ENCODE data around the gene MYOT.
"Not testable (repeated sequence)": the region's sequence is repeated elsewhere in the genome, so short reads cannot be mapped to it uniquely, and the experiment has no call there.

The MYOT gene

GRCh38 chr5:137867664-137868063 is at the start of gene MYOT:
Gene MYOT (plus strand): TSS chr5:137867860. CDS start chr5:137870652, 2,792 bp downstream.
- FAIRE-seq, result no peak

GRCh38 chr5:137819766-137820165 is 47.9 kb upstream of the MYOT start:
- FAIRE-seq, result no peak

GRCh38 chr5:137822158-137822764 is 45.4 kb upstream of the MYOT start:
- FAIRE-seq, result peak; percentile 38

GRCh38 chr5:137822984-137823383 is 44.7 kb upstream of the MYOT start:
- no peak for FAIRE-seq

GRCh38 chr5:137825165-137825564 is 42.5 kb upstream of the MYOT start:
- FAIRE-seq, result no peak

- FAIRE-seq, result no peak
Observed at GRCh38 chr5:137826067-137826466, 41.6 kb upstream of the MYOT start.

- no peak for FAIRE-seq
Observed at GRCh38 chr5:137828180-137828579, 39.5 kb upstream of the MYOT start.

GRCh38 chr5:137828664-137829063 is 39.0 kb upstream of the MYOT start:
- no peak for FAIRE-seq

- no peak for FAIRE-seq
Observed at GRCh38 chr5:137831105-137831504, 36.6 kb upstream of the MYOT start.

- FAIRE-seq, result no peak
Observed at GRCh38 chr5:137831526-137831925, 36.1 kb upstream of the MYOT start.

GRCh38 chr5:137832416-137832815 is 35.2 kb upstream of the MYOT start:
- FAIRE-seq, result no peak

GRCh38 chr5:137833463-137833862 is 34.2 kb upstream of the MYOT start:
- FAIRE-seq, result no peak

GRCh38 chr5:137834498-137835049 is 33.1 kb upstream of the MYOT start:
- no peak for FAIRE-seq

GRCh38 chr5:137836298-137836697 is 31.4 kb upstream of the MYOT start:
- FAIRE-seq, result no peak

GRCh38 chr5:137836997-137837396 is 30.7 kb upstream of the MYOT start:
- no peak for FAIRE-seq

GRCh38 chr5:137837491-137838394 is 29.9 kb upstream of the MYOT start:
- FAIRE-seq, result no peak

GRCh38 chr5:137838976-137839375 is 28.7 kb upstream of the MYOT start:
- no peak for FAIRE-seq

- no peak for FAIRE-seq
Observed at GRCh38 chr5:137842296-137842695, 25.4 kb upstream of the MYOT start.

- FAIRE-seq, result no peak
Observed at GRCh38 chr5:137843676-137844299, 23.9 kb upstream of the MYOT start.

GRCh38 chr5:137845472-137845871 is 22.2 kb upstream of the MYOT start:
- peak; percentile 74 for FAIRE-seq

- no peak for FAIRE-seq
Observed at GRCh38 chr5:137847687-137848086, 20.0 kb upstream of the MYOT start.

- not testable (repeated sequence) for FAIRE-seq
Observed at GRCh38 chr5:137853165-137853564, 14.5 kb upstream of the MYOT start.

GRCh38 chr5:137856201-137856600 is 11.5 kb upstream of the MYOT start:
- no peak for FAIRE-seq
